OCI-LY7 (cell line): ENCODE results near the gene MYH10. TPM values are rescaled to one million over a fixed set of nuclear protein-coding genes. Genes with fewer than 3 reads are reported as not detected.

Experiments used
- BruUV-seq: library from RNA; stranded (reverse); fragments of 400-500 nt; replicated peaks from 2 replicates; lab custom pipeline; 2021; lab: Mats Ljungman, UMichigan
- CTCF ChIA-PET: fragments of 300-600 bp; sonication (Branson Sonifier 250); formaldehyde crosslinking; loops from one replicate; lab custom pipeline; 2022; ENCODE audit warnings: antibody characterized with exemption; ENCODE audit not compliant: unreplicated experiment; lab: Charles Lee
- POLR2A ChIA-PET: fragments of 300-600 bp; sonication (Branson Sonifier 250); formaldehyde crosslinking; loops from one replicate; lab custom pipeline; 2022; ENCODE audit warnings: antibody characterized with exemption; lab: Charles Lee
- DNase-seq: peaks from one replicate; pipeline ENCODE4 v3.0.0-alpha.2; 2015; ENCODE audit warnings: low spot score
- H2AFZ ChIP-seq: fragments of 200-600 bp; sonication (generic), shearing (Covaris generic); 2 replicates; pipeline ENCODE4 v1.6.1; 2014; ENCODE audit warnings: mild to moderate bottlenecking, antibody characterized with exemption, low read length, moderate library complexity
- H3K27ac ChIP-seq: fragments of 200-600 bp; sonication (generic); 2 replicates; pipeline ENCODE4 v1.5.1; 2014; ENCODE audit warnings: mixed run types, low read depth, mild to moderate bottlenecking, moderate library complexity, low read length, inconsistent platforms; ENCODE audit not compliant: poor library complexity, severe bottlenecking
- H3K36me3 ChIP-seq: fragments of 200-600 bp; sonication (generic); 2 replicates; pipeline ENCODE4 v1.6.1; 2014; ENCODE audit warnings: mild to moderate bottlenecking, antibody characterized with exemption, low read length, moderate library complexity, mixed read lengths; ENCODE audit not compliant: insufficient read depth
- H3K4me1 ChIP-seq: fragments of 200-600 bp; sonication (generic); 2 replicates; pipeline ENCODE4 v1.5.1; 2014; ENCODE audit warnings: mild to moderate bottlenecking, low read length; ENCODE audit not compliant: insufficient read depth, poor library complexity, severe bottlenecking
- H3K4me2 ChIP-seq: fragments of 200-600 bp; sonication (generic); 2 replicates; pipeline ENCODE4 v1.6.1; 2014; ENCODE audit warnings: mild to moderate bottlenecking, low read length
- H3K4me3 ChIP-seq: fragments of 200-600 bp; sonication (generic); 2 replicates; pipeline ENCODE4 v1.5.1; 2014; ENCODE audit warnings: mild to moderate bottlenecking, low read depth, low read length; ENCODE audit not compliant: poor library complexity, severe bottlenecking
- H3K79me2 ChIP-seq: fragments of 200-600 bp; sonication (generic); 2 replicates; pipeline ENCODE4 v1.6.1; 2016; ENCODE audit warnings: low read depth, mild to moderate bottlenecking, low read length, moderate library complexity, mixed read lengths; ENCODE audit not compliant: insufficient read depth
- H3K9me2 ChIP-seq: fragments of 200-600 bp; sonication (generic); 2 replicates; pipeline ENCODE4 v1.6.1; 2016; ENCODE audit warnings: mild to moderate bottlenecking, low read length, mixed read lengths; ENCODE audit not compliant: insufficient read depth
- H3K9me3 ChIP-seq: fragments of 200-600 bp; sonication (generic); 2 replicates; pipeline ENCODE4 v1.6.1; 2014; ENCODE audit warnings: mild to moderate bottlenecking, mixed run types, low read length, mixed read lengths
- H4K20me1 ChIP-seq: fragments of 200-600 bp; sonication (generic); 2 replicates; pipeline ENCODE4 v1.6.1; 2014; ENCODE audit warnings: mild to moderate bottlenecking, antibody characterized with exemption, low read length, moderate library complexity, mixed read lengths; ENCODE audit not compliant: insufficient read depth
- CTCF ChIP-seq: fragments of 200-600 bp; sonication (generic); conservative IDR thresholded peaks from 2 replicates; pipeline ENCODE4 v1.5.1; 2014; ENCODE audit warnings: mild to moderate bottlenecking, antibody characterized with exemption, low read length, moderate library complexity, mixed read lengths
- EZH2phosphoT487 ChIP-seq: fragments of 200-600 bp; sonication (generic); IDR thresholded peaks from 2 replicates; pipeline ENCODE4 v1.6.1; 2018; ENCODE audit warnings: low read depth, borderline replicate concordance, mild to moderate bottlenecking, mixed run types, antibody characterized with exemption, low read length, moderate library complexity, mixed read lengths
- intact Hi-C: fragments of 100-400 bp; cut with micrococcal nuclease; formaldehyde crosslinking; loops from one replicate; pipeline ENCODE4 v1.10.0; 2022; ENCODE audit not compliant: unreplicated experiment
- total RNA-seq, 2 experiments: library from RNA; depleted of rRNA in 1 of 2; stranded (reverse); fragments of >200 nt in 1 of 2; shearing (Covaris generic) in 1 of 2; gene quantifications; 2 replicates each; pipeline ENCODE4 v1.2.3, GENCODE V29; 2014 to 2022

MYH10 gene
- total RNA-seq, 2 experiments from 2014 or later, result 41.9 to 60.4 TPM

- H3K4me3 ChIP-seq, result no peak overlapping the region
- no peaks in the 10 kb centered on the region for H3K9me2 ChIP-seq
- DNase-seq, result no peak
- no peak for TF ChIP-seq EZH2phosphoT487
- no peak overlapping the region for H3K4me2 ChIP-seq
- no peak overlapping the region for H3K27ac ChIP-seq
- POLR2A ChIA-PET, result no interaction called here
- H3K9me3 ChIP-seq, result no peaks in the 10 kb centered on the region
- no peaks in the 10 kb centered on the region for H3K4me1 ChIP-seq
- BruUV-seq, result no TSS peak
- no peaks in the 10 kb centered on the region for H4K20me1 ChIP-seq
- intact Hi-C loops, result no loop called here
- CTCF ChIA-PET, result no interaction called here
- H3K36me3 ChIP-seq, result peaks cover 96% of the 10 kb centered on the region
- H3K79me2 ChIP-seq, result no peaks in the 10 kb centered on the region
- no peak overlapping the region for H2AFZ ChIP-seq
These were observed 152.6 kb downstream of the MYH10 start for GRCh38 chr17:8477715-8478441.

GRCh38 chr17:8477171-8477570 lies 153.4 kb downstream of the MYH10 start:
- CTCF ChIA-PET, result no interaction called here
- Histone ChIP-seq H3K9me3 (no peaks in the 10 kb centered on the region), H4K20me1 (no peaks in the 10 kb centered on the region), H3K9me2 (no peaks in the 10 kb centered on the region), H3K27ac (no peak overlapping the region), H3K36me3 (peaks cover 95% of the 10 kb centered on the region), H3K4me2 (no peak overlapping the region), H2AFZ (no peak overlapping the region), H3K4me1 (no peaks in the 10 kb centered on the region), H3K4me3 (no peak overlapping the region), H3K79me2 (no peaks in the 10 kb centered on the region)
- no peak for DNase-seq
- BruUV-seq, result no TSS peak
- intact Hi-C loops, result no loop called here
- TF ChIP-seq EZH2phosphoT487 (no peak), CTCF (no peak)
- POLR2A ChIA-PET, result no interaction called here

- BruUV-seq, result no TSS peak
- intact Hi-C loops, result no loop called here
- POLR2A ChIA-PET, result no interaction called here
- Histone ChIP-seq H4K20me1 (no peaks in the 10 kb centered on the region), H3K4me3 (no peak overlapping the region), H3K36me3 (peaks cover 95% of the 10 kb centered on the region), H3K4me1 (no peaks in the 10 kb centered on the region), H3K9me3 (no peaks in the 10 kb centered on the region), H3K27ac (no peak overlapping the region), H3K79me2 (no peaks in the 10 kb centered on the region), H3K9me2 (no peaks in the 10 kb centered on the region), H2AFZ (no peak overlapping the region), H3K4me2 (no peak overlapping the region)
- CTCF ChIA-PET, result no interaction called here
- no peak for TF ChIP-seq EZH2phosphoT487
- TF ChIP-seq CTCF, result no peak
- DNase-seq, result no peak
These were observed 153.8 kb downstream of the MYH10 start for GRCh38 chr17:8476741-8477140.
